Vagina (tissue), 2 donors: Measurements from ENCODE around the gene ADAMTS16. TPM values are rescaled to one million over a fixed set of nuclear protein-coding genes. Genes with fewer than 3 reads are reported as not detected.

ENCODE experiments used
- DNase-seq, 2 donors: peaks; one replicate each; pipeline ENCODE4 v3.0.0-alpha.2; 2017; ENCODE audit errors: extremely low spot score in 2 of 2
- H3K27ac ChIP-seq: fragments of 200-600 bp; sonication (generic); one replicate; pipeline ENCODE4 v1.5.1; 2019
- H3K27me3 ChIP-seq: fragments of 200-600 bp; sonication (generic); one replicate; pipeline ENCODE4 v1.5.1; 2019
- H3K36me3 ChIP-seq, 2 donors: fragments of 200-600 bp; sonication (generic); one replicate each; pipeline ENCODE4 v1.5.1; 2017 to 2019
- H3K4me1 ChIP-seq: fragments of 200-600 bp; sonication (generic); one replicate; pipeline ENCODE4 v1.5.1; 2019
- H3K4me3 ChIP-seq, 2 donors: fragments of 200-600 bp; sonication (generic); 1 replicate in 1 of 2; 2 replicates in 1 of 2; pipeline ENCODE4 v1.5.1; 2016 to 2019
- H3K9me3 ChIP-seq: fragments of 200-600 bp; sonication (generic); one replicate; pipeline ENCODE4 v1.5.1; 2019
- POLR2A ChIP-seq, 2 donors: fragments of 450-650 bp; IDR thresholded peaks; one replicate each; pipeline ENCODE4 v1.6.1; 2017; ENCODE audit warnings: antibody characterized with exemption in 2 of 2, mild to moderate bottlenecking in 2 of 2, moderate library complexity in 2 of 2
- POLR2AphosphoS5 ChIP-seq, 2 donors: sonication (generic); formaldehyde crosslinking; IDR thresholded peaks; one replicate each; pipeline ENCODE4 v1.9.0; 2017; ENCODE audit warnings: antibody characterized with exemption in 2 of 2, mild to moderate bottlenecking in 2 of 2, low read depth in 1 of 2; ENCODE audit not compliant: insufficient read depth in 1 of 2
- intact Hi-C: fragments of 100-400 bp; cut with DNase I; formaldehyde crosslinking; loops from one replicate; pipeline ENCODE4 v1.15.1; 2023
- total RNA-seq: library from RNA; depleted of rRNA; stranded (reverse); fragments of >200 nt; gene quantifications from one replicate; pipeline ENCODE4 v1.2.3, GENCODE V29; 2016
- TF ChIP-seq, protein P1 (sequence below), 3 experiments: fragments of 450-650 bp in 2 of 3; fragments of 200-600 bp in 1 of 3; sonication (generic) in 1 of 3; IDR thresholded peaks; one replicate each; pipeline ENCODE4 v1.5.1; 2017 to 2019; ENCODE audit warnings: antibody characterized with exemption in 3 of 3, mild to moderate bottlenecking in 2 of 3, moderate library complexity in 2 of 3

Gene ADAMTS16
- total RNA-seq, 1 donor from 2014 or later: 0.49 TPM

DNA sequence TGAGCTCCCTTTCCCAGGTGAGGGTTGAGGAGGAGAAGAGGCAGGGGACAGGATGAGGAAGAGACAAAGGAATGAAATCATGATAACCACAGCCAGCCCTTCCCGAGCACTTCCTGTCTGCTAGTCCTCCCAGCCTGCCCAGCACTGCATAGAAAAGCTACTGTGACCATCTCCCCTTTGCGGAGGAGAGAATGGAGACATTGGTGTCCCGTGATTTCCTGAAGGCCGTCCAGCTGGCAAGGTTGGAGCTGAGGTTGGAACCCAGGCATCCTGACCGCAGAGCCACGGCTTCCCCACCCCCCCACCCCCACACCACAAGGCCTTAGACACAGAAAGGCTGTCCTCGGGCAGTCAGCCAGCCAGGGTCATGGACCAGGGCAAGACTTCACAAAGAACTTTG lies 151.2 kb downstream of the ADAMTS16 start:
- Histone ChIP-seq H3K9me3 (no peaks in the 10 kb centered on the region), H3K36me3 (no peaks in the 10 kb centered on the region), H3K27me3 (no peaks in the 10 kb centered on the region), H3K4me3 (no peak overlapping the region), H3K27ac (no peak overlapping the region), H3K4me1 (no peaks in the 10 kb centered on the region)
- TF ChIP-seq POLR2A (IDR thresholded peaks at IDR 0.05): no peak
- TF ChIP-seq POLR2AphosphoS5 (IDR thresholded peaks at IDR 0.05; ENCODE audit: insufficient read depth in 1 of 2, low read depth in 1 of 2): no peak
- TF ChIP-seq, protein P1, sequence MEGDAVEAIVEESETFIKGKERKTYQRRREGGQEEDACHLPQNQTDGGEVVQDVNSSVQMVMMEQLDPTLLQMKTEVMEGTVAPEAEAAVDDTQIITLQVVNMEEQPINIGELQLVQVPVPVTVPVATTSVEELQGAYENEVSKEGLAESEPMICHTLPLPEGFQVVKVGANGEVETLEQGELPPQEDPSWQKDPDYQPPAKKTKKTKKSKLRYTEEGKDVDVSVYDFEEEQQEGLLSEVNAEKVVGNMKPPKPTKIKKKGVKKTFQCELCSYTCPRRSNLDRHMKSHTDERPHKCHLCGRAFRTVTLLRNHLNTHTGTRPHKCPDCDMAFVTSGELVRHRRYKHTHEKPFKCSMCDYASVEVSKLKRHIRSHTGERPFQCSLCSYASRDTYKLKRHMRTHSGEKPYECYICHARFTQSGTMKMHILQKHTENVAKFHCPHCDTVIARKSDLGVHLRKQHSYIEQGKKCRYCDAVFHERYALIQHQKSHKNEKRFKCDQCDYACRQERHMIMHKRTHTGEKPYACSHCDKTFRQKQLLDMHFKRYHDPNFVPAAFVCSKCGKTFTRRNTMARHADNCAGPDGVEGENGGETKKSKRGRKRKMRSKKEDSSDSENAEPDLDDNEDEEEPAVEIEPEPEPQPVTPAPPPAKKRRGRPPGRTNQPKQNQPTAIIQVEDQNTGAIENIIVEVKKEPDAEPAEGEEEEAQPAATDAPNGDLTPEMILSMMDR (IDR thresholded peaks at IDR 0.05): no peak
- no peak for DNase-seq
- intact Hi-C loops: no loop called here

DNA sequence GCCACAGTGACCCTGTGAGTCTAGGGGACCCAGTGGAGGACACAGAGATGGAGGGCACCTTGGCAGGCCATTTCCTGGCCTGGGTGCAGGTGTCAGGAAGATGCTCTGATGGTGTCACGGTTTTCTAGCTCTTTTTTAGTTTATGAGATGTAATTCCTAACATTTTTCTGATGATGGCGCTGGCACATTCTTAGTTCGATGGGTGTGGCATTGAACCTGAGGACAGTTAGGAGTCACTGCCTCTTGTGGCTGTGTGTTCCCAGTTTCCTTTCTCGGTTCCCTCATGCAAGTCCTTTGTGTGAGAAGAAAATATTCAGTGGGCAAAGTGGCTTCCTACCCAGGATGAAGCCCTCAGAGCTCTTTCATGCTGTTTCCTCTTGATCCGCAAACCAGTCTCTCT lies 152.9 kb downstream of the ADAMTS16 start:
- DNase-seq: no peak
- no peaks in the 10 kb centered on the region for H3K36me3 ChIP-seq
- intact Hi-C loops: no loop called here
- H3K4me1 ChIP-seq: no peaks in the 10 kb centered on the region
- no peaks in the 10 kb centered on the region for H3K27me3 ChIP-seq
- no peak for TF ChIP-seq POLR2A (IDR thresholded peaks at IDR 0.05)
- TF ChIP-seq, protein P1 (IDR thresholded peaks at IDR 0.05): no peak
- no peak for TF ChIP-seq POLR2AphosphoS5 (IDR thresholded peaks at IDR 0.05; ENCODE audit: insufficient read depth in 1 of 2, low read depth in 1 of 2)
- H3K27ac ChIP-seq: no peak overlapping the region
- H3K4me3 ChIP-seq: no peak overlapping the region
- H3K9me3 ChIP-seq: no peaks in the 10 kb centered on the region

DNA sequence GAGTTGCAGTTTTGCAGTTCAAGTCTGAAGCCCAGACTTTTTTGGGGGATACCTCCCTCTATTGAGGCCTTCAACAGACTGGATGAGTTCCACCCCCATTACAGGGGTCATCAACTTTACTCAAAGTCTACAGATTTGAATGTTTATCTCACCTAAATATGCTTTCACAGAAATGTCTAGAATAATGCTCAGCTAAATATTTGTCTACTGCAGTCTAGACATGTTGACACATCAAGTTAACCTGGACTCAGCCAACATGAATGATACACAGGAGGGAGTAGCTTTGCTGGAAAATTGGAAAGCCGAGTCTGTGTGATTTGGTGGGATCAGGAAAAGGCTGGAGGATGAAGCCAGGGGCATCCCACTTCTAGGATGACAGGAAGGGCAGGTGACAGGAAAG lies 154.3 kb downstream of the ADAMTS16 start:
- Histone ChIP-seq H3K9me3 (no peaks in the 10 kb centered on the region), H3K36me3 (no peaks in the 10 kb centered on the region), H3K4me1 (no peaks in the 10 kb centered on the region), H3K27ac (no peak overlapping the region), H3K4me3 (no peak overlapping the region), H3K27me3 (no peaks in the 10 kb centered on the region)
- no peak for TF ChIP-seq POLR2AphosphoS5 (IDR thresholded peaks at IDR 0.05; ENCODE audit: insufficient read depth in 1 of 2, low read depth in 1 of 2)
- TF ChIP-seq POLR2A (IDR thresholded peaks at IDR 0.05): no peak
- TF ChIP-seq, protein P1 (IDR thresholded peaks at IDR 0.05): no peak
- DNase-seq: no peak
- intact Hi-C loops: no loop called here

DNA sequence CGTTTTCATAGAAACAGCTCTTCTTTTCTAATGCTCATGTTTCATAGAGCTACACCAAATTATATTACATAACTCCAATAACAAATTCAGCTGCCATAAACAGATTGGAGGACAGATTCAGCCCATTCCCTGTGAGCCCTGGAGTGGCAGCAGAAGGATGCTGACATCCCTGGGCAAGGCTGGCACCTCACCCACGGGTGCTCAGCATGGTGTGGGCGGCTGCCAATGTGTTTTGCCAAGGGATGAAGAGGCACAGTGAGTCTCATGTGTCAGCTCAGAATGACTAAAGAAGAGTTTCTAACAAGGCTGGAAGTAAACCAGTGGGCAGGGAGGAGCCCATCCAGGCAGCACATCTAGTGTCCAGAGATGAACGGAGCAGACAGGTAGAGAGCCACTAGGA lies 155.2 kb downstream of the ADAMTS16 start:
- no peak overlapping the region for H3K27ac ChIP-seq
- no peaks in the 10 kb centered on the region for H3K27me3 ChIP-seq
- TF ChIP-seq POLR2AphosphoS5 (IDR thresholded peaks at IDR 0.05; ENCODE audit: insufficient read depth in 1 of 2, low read depth in 1 of 2) (no peak), POLR2A (IDR thresholded peaks at IDR 0.05) (no peak)
- TF ChIP-seq, protein P1 (IDR thresholded peaks at IDR 0.05): no peak
- no peak for DNase-seq
- no peaks in the 10 kb centered on the region for H3K9me3 ChIP-seq
- no peaks in the 10 kb centered on the region for H3K36me3 ChIP-seq
- H3K4me3 ChIP-seq: no peak overlapping the region
- no peaks in the 10 kb centered on the region for H3K4me1 ChIP-seq
- intact Hi-C loops: no loop called here

DNA sequence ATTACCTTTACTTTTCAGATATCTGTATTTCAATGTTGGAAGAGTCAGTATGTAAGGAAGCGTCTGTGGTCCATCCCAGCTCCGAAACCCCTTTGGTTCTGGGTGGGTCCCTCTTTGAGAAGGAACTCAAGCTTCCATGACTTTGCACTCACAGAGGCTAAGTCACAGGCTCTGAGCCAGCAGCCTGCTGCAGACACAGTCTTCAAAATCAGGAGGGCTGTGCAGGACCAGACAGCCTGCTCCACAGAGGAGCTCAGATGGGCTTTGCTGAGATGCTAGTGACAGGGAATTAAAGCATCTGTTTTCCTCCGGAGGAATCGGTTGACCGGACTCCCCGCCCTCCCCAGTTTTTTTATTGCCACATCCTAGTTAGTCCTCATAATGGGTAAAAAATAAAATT lies 155.9 kb downstream of the ADAMTS16 start:
- intact Hi-C loops: no loop called here
- no peak overlapping the region for H3K27ac ChIP-seq
- H3K4me3 ChIP-seq: no peak overlapping the region
- H3K27me3 ChIP-seq: no peaks in the 10 kb centered on the region
- no peak for DNase-seq
- no peaks in the 10 kb centered on the region for H3K9me3 ChIP-seq
- TF ChIP-seq, protein P1 (IDR thresholded peaks at IDR 0.05): no peak
- TF ChIP-seq POLR2AphosphoS5 (IDR thresholded peaks at IDR 0.05; ENCODE audit: insufficient read depth in 1 of 2, low read depth in 1 of 2) (no peak), POLR2A (IDR thresholded peaks at IDR 0.05) (no peak)
- no peaks in the 10 kb centered on the region for H3K4me1 ChIP-seq
- no peaks in the 10 kb centered on the region for H3K36me3 ChIP-seq
